HG02642 (cell line): ENCODE results near the gene SIM2.

Experiments
- ATAC-seq: cut with Tn5 transposase; IDR thresholded peaks from one replicate; pipeline ENCODE4 v1.9.1; 2021; ENCODE audit warnings: mild to moderate bottlenecking; ENCODE audit not compliant: unreplicated experiment, poor library complexity

Gene SIM2

DNA sequence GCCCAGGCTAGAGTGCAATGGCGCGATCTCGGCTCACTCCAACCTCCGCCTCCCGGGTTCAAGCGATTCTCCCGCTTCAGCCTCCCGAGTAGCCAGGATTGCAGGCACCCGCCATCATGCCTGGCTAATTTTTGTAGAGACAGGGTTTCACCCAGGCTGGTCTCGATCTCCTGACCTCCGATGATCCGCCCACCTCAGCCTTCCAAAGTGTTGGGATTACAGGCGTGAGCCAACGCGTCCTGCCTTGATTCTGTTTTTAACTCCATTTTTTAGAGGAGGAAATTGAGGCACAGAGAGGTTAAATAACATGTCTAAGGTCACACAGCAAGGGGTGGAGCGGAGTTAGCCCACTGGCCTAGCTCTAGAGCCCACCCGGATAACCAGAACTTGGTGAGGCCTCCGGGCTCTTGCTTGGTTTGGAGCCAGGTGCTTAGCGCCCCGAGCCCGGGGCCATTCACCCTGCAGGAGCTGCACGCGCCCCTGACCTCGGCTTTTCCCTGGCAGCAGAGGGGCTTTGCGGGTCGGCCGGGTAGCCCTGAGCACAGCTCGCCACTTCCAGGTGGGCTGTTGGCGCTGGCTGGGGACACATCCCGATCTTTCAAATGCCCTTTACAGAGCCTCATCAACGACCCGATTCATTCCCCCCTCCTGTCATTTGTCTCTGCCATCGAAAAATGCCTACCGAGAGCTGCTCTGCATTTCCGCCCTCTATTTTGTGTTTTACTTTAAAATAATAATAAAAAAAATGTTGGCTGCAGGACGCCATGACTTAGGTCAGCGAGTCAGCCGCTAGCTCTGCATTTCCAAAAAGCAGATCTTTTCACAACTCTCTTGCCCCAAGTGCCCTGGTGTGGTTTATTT, 11.2 kb downstream of the SIM2 start:
- no peak for ATAC-seq

DNA sequence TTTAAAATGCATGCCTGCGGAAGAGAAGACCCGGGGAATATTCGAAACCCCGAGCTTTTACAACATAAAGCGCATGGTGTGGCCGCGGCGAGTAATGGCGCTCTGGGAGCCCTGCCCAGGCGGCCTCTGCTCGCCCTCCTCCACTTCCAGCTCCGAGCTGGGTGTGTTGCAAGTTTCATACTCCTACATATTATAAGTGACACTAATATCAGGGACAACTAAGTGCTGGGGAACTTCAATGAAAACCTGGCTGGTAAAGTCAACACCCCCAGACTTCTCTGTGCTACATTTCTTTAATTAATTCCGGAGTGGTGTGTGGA, 11.8 kb downstream of the SIM2 start:
- ATAC-seq: no peak

DNA sequence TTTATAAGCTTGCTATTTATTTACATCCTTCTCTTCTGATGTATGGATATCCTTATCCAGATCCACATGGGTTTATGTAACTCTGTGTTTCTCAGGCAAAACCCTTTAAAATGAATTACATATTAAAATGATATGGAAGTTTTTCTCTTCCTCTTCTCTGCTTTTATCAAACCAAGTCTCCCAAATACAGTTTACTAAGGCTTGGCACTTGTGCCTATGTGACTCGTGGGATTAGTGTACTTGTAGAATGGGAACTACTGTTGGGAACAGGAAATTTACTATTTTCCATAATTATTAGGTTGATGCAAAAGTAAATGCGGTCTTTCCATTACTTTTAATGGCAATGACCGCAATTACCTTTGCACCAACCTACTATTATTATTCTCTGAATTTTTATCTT, 14.8 kb downstream of the SIM2 start:
- no peak for ATAC-seq

- ATAC-seq: no peak
Measured at GRCh38 chr21:36716387-36716786, 17.5 kb downstream of the SIM2 start.

- ATAC-seq: no peak
Measured at GRCh38 chr21:36716836-36717235, 17.9 kb downstream of the SIM2 start.

DNA sequence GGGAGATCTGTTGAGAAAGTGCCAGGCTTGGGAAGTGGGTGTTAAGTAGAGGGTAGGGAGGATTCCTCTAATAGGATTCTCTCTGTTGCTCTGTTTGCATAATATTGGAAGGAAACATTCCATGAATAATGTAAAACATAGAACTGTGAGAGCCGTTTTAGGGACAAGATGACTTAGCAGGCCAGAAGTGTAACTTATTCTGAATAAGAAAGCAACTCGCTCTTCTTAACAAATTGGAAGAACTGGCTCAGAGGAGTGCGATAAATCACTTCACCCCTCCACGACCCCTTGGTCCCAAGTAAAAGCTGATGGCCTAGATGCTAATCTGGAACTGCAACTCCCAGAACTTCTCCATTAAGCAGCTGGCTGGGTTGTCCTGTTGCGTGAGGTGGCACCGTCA, 19.1 kb downstream of the SIM2 start:
- ATAC-seq: no peak

DNA sequence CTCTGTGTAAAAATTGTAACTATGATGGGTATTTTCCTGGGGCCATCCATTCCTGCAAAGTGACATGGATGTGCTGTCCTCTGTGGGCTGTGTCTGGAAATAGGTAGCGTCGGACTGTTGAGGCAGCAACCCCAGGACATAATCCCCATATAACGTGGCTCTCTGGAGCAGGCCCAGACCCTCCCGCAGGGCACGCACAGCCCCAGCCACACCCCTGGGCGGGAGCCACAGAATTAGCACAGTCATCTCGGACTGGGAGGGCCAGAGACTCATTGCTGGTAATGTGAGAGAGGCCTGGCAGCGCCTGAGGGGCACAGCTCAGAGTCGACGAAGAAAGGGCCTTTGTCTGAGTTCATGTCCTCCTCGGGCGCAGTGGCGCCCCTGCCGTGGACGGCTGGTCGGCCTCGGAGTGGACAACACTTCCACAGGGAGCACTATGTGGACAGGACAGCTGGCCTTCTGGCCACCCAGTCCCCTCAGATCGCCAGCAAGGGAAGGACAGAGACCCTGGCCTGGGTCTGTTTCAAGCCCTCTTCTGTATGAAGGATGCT, 20.1 kb downstream of the SIM2 start:
- ATAC-seq: no peak

DNA sequence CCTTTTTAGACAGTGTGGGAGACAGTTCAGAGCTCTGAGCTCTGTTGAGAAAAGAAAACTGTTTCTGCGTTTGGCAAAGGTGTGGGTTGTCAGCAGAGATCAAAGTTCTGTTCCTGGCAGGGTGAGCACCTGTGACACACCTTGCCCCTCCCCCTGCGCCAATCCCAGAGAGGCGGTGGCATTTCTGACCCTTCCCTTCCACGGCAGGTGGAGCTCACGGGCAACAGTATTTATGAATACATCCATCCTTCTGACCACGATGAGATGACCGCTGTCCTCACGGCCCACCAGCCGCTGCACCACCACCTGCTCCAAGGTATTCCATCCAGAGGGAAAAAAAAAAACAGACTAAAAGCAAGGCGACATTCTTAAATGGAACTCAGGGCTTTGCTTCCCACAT, 20.7 kb downstream of the SIM2 start:
- no peak for ATAC-seq

GRCh38 chr21:36721817-36722216, 22.9 kb downstream of the SIM2 start:
- no peak for ATAC-seq

DNA sequence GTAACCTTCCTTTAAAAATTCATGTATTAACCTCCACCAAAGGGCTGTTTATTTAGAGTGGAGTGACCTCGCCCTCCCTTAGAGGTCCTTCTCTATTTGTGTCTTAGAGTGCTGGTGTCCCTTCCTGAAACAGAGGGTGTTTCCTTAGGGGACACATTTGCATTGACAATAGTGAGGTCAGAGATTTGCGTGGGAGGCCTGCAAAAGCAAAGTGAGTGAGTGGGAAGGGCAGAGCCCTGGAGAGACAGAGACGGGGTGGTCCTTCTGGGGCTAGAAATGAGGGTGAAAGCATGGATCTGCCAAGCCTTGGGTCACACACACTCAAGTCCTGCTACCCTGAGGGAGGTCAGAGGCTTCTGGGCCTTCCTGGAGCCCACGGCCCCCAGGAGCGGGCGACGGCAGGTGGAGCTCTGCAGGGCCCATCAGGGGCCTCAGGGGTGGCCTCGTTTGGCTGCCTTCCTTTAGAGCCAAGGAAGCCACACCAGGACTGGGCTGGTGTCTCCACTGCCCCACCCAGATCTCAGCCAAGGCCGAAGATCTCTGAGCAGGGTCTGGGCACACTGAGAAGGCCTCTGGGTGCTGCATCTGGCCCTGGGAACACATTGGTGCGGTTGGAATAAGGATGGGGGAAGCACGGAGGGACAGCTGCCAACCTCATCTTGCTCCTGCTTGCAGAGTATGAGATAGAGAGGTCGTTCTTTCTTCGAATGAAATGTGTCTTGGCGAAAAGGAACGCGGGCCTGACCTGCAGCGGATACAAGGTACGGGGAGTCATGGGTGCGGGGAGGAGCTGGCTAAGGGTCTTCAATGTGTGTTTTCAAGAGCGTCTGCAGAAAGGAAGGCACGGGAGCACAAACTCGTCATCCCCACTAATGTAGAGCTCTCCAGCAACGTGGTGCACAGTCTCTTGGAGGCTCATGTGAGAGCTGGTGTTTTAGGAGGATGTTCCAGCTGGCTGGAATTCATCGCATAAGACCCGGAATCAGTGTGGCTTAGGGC, 23.8 kb downstream of the SIM2 start:
- ATAC-seq: no peak

DNA sequence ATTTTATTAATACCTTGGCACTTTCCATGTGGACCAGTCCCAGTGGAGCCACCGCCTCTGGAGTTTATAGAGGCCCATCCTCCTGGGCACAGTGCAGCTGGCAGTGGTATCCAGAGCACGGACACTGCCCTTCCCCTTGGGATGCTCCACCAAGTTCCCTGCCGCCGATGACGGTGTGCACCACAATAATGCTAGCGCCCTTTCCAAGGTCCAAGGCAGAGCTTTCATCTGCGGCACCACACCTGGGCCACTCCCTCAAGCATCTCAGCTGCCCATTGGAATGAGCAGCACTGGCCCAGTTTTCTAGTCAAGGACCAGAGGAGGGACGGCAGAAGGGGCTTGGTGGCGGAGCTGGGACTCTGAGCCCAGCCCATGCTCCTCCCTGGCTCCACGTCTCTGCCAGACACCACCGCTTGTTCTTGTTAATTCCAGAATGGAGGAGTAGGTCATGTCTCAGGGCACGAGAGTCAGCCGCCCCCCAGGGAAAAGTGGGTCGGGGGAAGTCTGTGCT, 24.5 kb downstream of the SIM2 start:
- ATAC-seq: no peak

DNA sequence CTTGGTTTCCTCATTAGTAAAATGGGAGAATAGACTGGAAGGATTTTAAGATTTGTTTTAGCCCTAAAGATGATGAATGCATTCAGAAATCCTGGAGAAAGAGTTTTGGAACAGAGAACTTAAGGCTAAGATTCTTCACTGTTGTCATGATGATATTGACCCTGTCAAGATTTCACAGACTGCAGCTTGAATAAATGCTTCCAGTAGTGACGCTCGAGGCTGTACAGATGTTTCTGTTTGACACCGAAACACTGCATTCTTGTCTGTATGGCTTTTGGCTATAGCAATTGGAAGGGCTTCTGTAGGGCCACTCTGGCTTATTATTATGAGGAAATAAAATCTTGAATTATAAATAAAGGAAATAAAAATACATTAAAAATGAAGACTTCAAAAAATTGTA, 25.7 kb downstream of the SIM2 start:
- ATAC-seq: no peak

DNA sequence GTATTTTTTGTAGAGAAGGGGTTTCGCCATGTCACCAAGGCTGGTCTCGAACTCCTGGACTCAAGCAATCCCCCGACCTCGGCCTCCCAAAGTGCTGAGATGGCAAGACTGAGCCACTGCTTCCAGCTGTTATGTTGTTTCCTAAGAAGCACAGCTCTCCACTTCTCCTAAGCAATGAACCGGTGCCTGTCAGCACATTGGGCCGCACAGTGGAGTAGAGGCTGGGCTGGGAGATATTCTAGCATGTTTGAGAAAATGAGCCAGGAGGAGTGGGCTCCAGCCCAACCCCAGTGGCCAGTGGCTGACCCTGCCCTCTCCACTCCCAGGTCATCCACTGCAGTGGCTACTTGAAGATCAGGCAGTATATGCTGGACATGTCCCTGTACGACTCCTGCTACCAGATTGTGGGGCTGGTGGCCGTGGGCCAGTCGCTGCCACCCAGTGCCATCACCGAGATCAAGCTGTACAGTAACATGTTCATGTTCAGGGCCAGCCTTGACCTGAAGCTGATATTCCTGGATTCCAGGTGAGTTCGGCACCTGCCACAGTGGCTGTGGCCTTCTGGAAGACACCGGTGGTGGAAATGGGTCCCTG, 27.0 kb downstream of the SIM2 start:
- ATAC-seq: no peak

GRCh38 chr21:36727866-36728265, 29.0 kb downstream of the SIM2 start:
- no peak for ATAC-seq

DNA sequence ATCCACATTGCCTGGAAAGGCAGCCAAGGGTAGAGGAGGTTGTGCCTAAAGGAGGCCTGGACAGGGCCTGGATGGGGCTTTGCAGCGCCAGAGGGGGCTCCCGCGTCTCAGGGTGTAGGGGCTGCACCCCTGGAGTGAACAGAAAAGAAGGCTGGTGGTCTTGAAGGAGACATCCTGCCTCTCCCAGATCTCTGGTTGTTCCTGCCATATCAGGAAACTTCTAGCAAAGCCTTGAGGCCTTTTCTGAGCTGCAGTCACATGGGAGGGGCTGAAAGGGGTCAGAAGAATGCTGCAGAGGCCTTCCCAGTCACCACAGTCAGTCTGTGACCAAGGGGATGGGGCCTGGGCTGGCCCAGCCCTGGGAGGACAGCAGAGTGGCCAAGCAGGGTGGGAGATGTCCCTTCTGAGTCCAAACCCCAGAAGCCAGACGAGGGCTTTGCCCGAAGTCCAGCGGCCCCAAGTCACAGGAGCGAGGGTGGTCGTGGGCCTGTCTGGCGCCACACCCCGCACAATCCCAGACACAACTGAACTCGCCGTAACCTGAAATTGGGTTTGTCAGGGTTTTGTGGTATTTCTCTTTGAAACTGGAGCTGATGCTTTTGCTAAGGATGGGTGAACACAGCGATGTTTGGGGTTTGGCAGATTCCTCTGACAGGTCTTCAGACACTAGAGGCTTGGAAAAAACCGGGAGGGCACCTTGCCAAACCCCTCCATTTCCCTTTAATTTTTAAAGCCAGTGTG, 29.6 kb downstream of the SIM2 start:
- no peak for ATAC-seq

- ATAC-seq: no peak
Measured at GRCh38 chr21:36729310-36729970, 30.5 kb downstream of the SIM2 start.

GRCh38 chr21:36730291-36731281, 31.7 kb downstream of the SIM2 start:
- ATAC-seq: no peak

DNA sequence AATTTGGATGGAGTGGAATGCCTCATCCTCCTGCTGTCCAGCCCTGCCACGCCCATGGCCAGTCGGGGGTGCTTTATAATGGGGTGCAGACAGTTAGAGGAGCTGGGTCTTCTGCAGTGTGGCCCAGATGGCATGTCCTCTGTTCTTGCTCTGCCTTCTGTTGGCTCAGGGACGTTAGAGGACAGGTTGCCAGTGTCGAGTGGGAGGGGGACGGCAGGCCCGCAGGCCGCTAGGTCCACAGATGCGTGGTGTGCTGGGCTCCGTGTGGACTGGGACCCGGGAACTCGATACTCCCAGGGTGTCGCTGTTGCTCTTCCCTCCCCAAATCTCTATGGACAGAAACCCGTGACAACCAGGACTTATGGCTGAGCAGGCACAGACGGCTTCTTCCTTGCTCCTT, 33.3 kb downstream of the SIM2 start:
- ATAC-seq: no peak
